A673 (cell line): ENCODE results near the gene ANAPC2. TPM values are rescaled to one million over a fixed set of nuclear protein-coding genes. Genes with fewer than 3 reads are reported as not detected.

ENCODE experiments used
- BruUV-seq: library from RNA; stranded (reverse); fragments of 400-500 nt; replicated peaks from 2 replicates; lab custom pipeline; 2021; lab: Mats Ljungman, UMichigan
- CTCF ChIA-PET: fragments of 300-600 bp; sonication (Branson Sonifier 250); formaldehyde crosslinking; loops from one replicate; lab custom pipeline; 2022; ENCODE audit warnings: antibody characterized with exemption; lab: Charles Lee
- POLR2A ChIA-PET: fragments of 300-600 bp; sonication (Branson Sonifier 250); formaldehyde crosslinking; loops from one replicate; lab custom pipeline; 2022; ENCODE audit warnings: antibody characterized with exemption; ENCODE audit not compliant: low non-redundant PET; lab: Charles Lee
- DNase-seq: peaks from one replicate; pipeline ENCODE4 v3.0.0-alpha.2; 2015; ENCODE audit warnings: low spot score
- H3K27ac ChIP-seq: fragments of 200-600 bp; sonication (generic); 2 replicates; pipeline ENCODE4 v1.5.1; 2016; ENCODE audit warnings: mixed run types, low read depth, mild to moderate bottlenecking, mixed read lengths, antibody characterized with exemption, low read length; ENCODE audit not compliant: poor library complexity, severe bottlenecking
- H3K27me3 ChIP-seq: fragments of 200-600 bp; sonication (generic); replicated peaks from 2 replicates; pipeline ENCODE4 v1.6.1; 2017; ENCODE audit warnings: mixed run types, low read depth, mild to moderate bottlenecking, mixed read lengths, antibody characterized with exemption, low read length; ENCODE audit not compliant: insufficient read depth, poor library complexity
- H3K36me3 ChIP-seq: fragments of 200-600 bp; sonication (generic); 2 replicates; pipeline ENCODE4 v1.6.1; 2016; ENCODE audit warnings: mixed run types, mild to moderate bottlenecking, mixed read lengths, antibody characterized with exemption, low read length; ENCODE audit not compliant: insufficient read depth, poor library complexity, severe bottlenecking
- H3K4me1 ChIP-seq: fragments of 200-600 bp; sonication (generic); 2 replicates; pipeline ENCODE4 v1.6.1; 2017; ENCODE audit warnings: mixed run types, mild to moderate bottlenecking, mixed read lengths, antibody characterized with exemption, low read length; ENCODE audit not compliant: insufficient read depth, poor library complexity, severe bottlenecking
- H3K4me3 ChIP-seq: fragments of 200-600 bp; sonication (generic); 2 replicates; pipeline ENCODE4 v1.5.1; 2016; ENCODE audit warnings: low read depth, mixed run types, mild to moderate bottlenecking, mixed read lengths, low read length; ENCODE audit not compliant: poor library complexity, severe bottlenecking
- H3K9me3 ChIP-seq: fragments of 200-600 bp; sonication (generic); 2 replicates; pipeline ENCODE4 v1.6.1; 2016; ENCODE audit warnings: mixed run types, low read depth, mild to moderate bottlenecking, mixed read lengths, antibody characterized with exemption, low read length; ENCODE audit not compliant: poor library complexity, severe bottlenecking
- CTCF ChIP-seq: fragments of 300-800, 200-600 bp; sonication (generic); conservative IDR thresholded peaks from 2 replicates; pipeline ENCODE4 v1.5.1; 2017; ENCODE audit warnings: low read depth, mild to moderate bottlenecking, antibody characterized with exemption, low read length, moderate library complexity, mixed read lengths
- EZH2 ChIP-seq: fragments of 200-600 bp; sonication (generic); IDR thresholded peaks from 2 replicates; pipeline ENCODE4 v1.6.1; 2017; ENCODE audit warnings: borderline replicate concordance, low read depth, mild to moderate bottlenecking, mixed read lengths, antibody characterized with exemption, low read length; ENCODE audit not compliant: poor library complexity, severe bottlenecking
- intact Hi-C: fragments of 100-400 bp; cut with micrococcal nuclease; formaldehyde crosslinking; loops from one replicate; pipeline ENCODE4 v1.10.0; 2022; ENCODE audit not compliant: unreplicated experiment
- total RNA-seq: library from RNA; stranded (reverse); gene quantifications from 2 replicates; pipeline ENCODE4 v1.2.3, GENCODE V29; 2021

The ANAPC2 gene
- total RNA-seq, 1 experiment from 2014 or later = 49.6 TPM

GRCh38 chr9:137178939-137179630, 9.3 kb downstream of the ANAPC2 start:
- BruUV-seq = no TSS peak
- Histone ChIP-seq H3K27me3 (no peaks in the 10 kb centered on the region), H3K27ac (no peak overlapping the region), H3K9me3 (no peaks in the 10 kb centered on the region), H3K4me1 (peaks cover 3% of the 10 kb centered on the region), H3K4me3 (no peak overlapping the region), H3K36me3 (peaks cover 7% of the 10 kb centered on the region)
- ChIA-PET CTCF (no interaction called here), POLR2A (no interaction called here)
- intact Hi-C loops = no loop called here
- TF ChIP-seq EZH2 (no peak), CTCF (no peak)
- DNase-seq = no peak

GRCh38 chr9:137178201-137178938, 10.0 kb downstream of the ANAPC2 start:
- no peaks in the 10 kb centered on the region for H3K27me3 ChIP-seq
- no TSS peak for BruUV-seq
- intact Hi-C loops = no loop called here
- ChIA-PET CTCF (no interaction called here), POLR2A (no interaction called here)
- DNase-seq = no peak
- H3K4me1 ChIP-seq = peaks cover 3% of the 10 kb centered on the region
- H3K4me3 ChIP-seq = no peak overlapping the region
- TF ChIP-seq EZH2 (no peak), CTCF (no peak)
- H3K27ac ChIP-seq = no peak overlapping the region
- H3K36me3 ChIP-seq = peaks cover 3% of the 10 kb centered on the region
- no peaks in the 10 kb centered on the region for H3K9me3 ChIP-seq

GRCh38 chr9:137176302-137177182, 11.8 kb downstream of the ANAPC2 start:
- ChIA-PET CTCF (interaction anchor here (0.6 to 1.6 kb wide), 3 partner anchors 47 to 60 kb away, joined by 3 to 6 read pairs (median 4); partner anchors contain the start of gene CYSRT1), POLR2A (no interaction called here)
- H3K9me3 ChIP-seq = no peaks in the 10 kb centered on the region
- H3K27ac ChIP-seq = no peak overlapping the region
- TF ChIP-seq CTCF (peak; percentile 70), EZH2 (no peak)
- H3K4me1 ChIP-seq = peaks cover 3% of the 10 kb centered on the region
- no TSS peak for BruUV-seq
- no peak overlapping the region for H3K4me3 ChIP-seq
- intact Hi-C loops = no loop called here
- no peaks in the 10 kb centered on the region for H3K36me3 ChIP-seq
- peak; percentile 53 for DNase-seq
- no peaks in the 10 kb centered on the region for H3K27me3 ChIP-seq
